ENCODE data around the gene HRH3. TPM values are rescaled to one million over a fixed set of nuclear protein-coding genes. Genes with fewer than 3 reads are reported as not detected.

HRH3 gene
- total RNA-seq, 2 donors from 2014 or later: not detected

DNA sequence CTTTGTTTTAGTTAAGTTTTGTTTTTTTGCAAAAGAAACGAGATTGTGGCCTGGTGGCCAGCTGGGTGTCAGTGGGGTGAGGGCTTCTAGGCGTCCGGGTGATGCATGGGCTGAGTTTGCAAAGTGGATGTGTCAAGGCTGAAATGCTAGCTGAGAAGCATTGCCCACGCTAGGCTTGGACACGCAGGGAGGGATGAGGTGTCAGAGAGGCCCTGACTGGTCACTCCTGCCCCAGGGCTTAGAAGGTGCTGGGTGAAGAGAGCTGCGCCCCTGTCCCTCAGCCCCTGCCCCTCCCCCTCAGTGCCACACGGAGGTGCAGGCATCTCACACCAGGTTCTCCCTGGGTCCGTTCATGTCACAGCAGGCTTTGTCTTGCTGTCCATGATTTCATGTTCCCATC is 26.4 kb upstream of the HRH3 start:
- intact Hi-C loops (cut with DNase I, micrococcal nuclease): no loop called here
- DNase-seq (no peak), ATAC-seq (no peak)

DNA sequence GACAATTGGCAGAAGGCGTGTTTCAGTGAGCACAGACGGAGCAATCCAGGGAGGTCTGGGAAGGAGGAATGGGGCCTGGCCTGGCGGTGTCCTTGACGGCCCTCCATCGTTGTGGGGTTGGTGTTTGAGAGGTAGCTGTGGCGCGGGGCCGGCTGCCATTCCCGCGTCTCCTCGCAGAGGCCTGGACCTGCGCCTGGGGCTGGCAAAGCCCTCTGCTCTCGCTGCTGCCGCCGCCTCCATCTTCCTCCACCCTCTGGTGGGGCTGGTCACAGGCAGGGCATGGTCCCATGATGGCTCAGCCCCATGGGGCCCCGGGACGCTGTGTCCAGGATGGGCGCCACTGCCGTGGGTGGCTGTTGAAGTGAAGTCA is 25.8 kb upstream of the HRH3 start:
- ATAC-seq: no peak
- intact Hi-C loops (cut with DNase I, micrococcal nuclease): no loop called here

GRCh38 chr20:62244644-62245108 is 24.6 kb upstream of the HRH3 start:
- ATAC-seq (no peak), DNase-seq (no peak)
- intact Hi-C loops (cut with DNase I, micrococcal nuclease): no loop called here

More for the DNA sequence above, 25.8 kb upstream of the HRH3 start:
- no peak for DNase-seq

- DNase-seq: no peak
- intact Hi-C loops (cut with DNase I, micrococcal nuclease): no loop called here
- ATAC-seq: no peak
Measured at GRCh38 chr20:62243906-62244515, 23.9 kb upstream of the HRH3 start.

GRCh38 chr20:62243106-62243505 is 23.0 kb upstream of the HRH3 start:
- intact Hi-C loops (cut with DNase I, micrococcal nuclease): no loop called here
- DNase-seq: no peak

GRCh38 chr20:62242176-62242575 is 22.1 kb upstream of the HRH3 start:
- intact Hi-C loops (cut with DNase I, micrococcal nuclease): no loop called here
- no peak for DNase-seq
- ATAC-seq: no peak

More at GRCh38 chr20:62243106-62243505, 23.0 kb upstream of the HRH3 start:
- ATAC-seq: no peak

DNA sequence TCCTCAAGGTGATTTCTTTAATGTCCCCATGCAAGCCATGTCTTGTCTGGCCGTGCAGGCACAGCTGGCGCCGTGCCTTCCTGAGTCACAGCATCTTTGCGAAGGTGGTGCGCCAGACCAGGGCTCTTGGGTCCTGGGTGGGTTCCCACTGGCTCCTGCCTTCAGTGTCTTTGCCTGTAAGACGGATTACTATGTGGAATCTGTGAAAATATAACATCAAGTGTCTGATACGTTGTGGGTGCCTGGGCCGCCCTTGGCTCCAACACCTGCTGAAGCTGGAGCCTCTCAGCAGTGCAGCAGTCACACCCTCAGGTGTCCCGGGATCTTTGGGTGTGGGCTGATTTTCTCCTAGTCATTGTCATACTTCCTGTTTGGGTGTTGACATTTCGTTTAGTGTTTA is 21.4 kb upstream of the HRH3 start:
- DNase-seq: peak; percentile 67 to 79
- peak; percentile 58 for ATAC-seq
- intact Hi-C loops (cut with DNase I, micrococcal nuclease): no loop called here

DNA sequence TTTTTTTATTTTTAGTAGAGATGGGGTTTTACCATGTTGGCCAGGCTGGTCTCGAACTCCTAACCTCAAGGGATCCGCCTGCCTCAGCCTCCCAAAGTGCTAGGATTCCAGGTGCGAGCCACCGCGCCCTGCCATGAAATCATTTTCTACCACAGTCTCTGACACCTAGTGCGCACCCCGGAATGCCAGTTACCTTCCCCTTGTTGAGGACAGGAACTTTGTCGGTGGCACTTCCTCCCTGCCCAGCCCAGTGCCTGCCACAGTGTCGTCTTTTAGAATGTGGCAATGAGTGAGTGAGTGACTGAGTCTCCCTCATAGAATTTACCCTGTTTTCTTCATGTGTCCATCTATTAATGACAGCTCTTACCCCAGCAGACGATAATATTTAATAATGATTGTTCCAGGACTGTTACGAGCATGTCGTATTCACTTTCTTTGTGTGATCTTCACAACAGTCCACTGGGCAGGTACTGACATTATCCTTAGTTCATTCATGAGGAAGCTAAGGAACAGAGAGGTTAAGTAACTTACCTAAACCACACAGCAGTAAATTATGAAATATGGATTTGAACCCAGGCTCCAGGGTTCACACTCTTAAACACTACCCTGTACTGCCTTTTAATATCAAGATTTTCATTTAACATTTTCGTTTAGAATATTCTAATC is 20.1 kb upstream of the HRH3 start:
- DNase-seq (no peak), ATAC-seq (no peak)
- intact Hi-C loops (cut with DNase I, micrococcal nuclease): no loop called here

GRCh38 chr20:62239278-62239879 is 19.3 kb upstream of the HRH3 start:
- intact Hi-C loops (cut with DNase I, micrococcal nuclease): no loop called here
- peak; percentile 13 for ATAC-seq

GRCh38 chr20:62238569-62239277 is 18.6 kb upstream of the HRH3 start:
- ATAC-seq: peak; percentile 44
- peak; percentile 63 for DNase-seq
- intact Hi-C loops (cut with DNase I, micrococcal nuclease): no loop called here

More at GRCh38 chr20:62239278-62239879, 19.3 kb upstream of the HRH3 start:
- peak in 1 of 2 donors; percentile 39 for DNase-seq

- intact Hi-C loops (cut with DNase I, micrococcal nuclease): no loop called here
- DNase-seq: peak; percentile 99
- peak; percentile 86 for ATAC-seq
Measured at GRCh38 chr20:62237801-62238568, 17.9 kb upstream of the HRH3 start, which contains the start of gene OSBPL2. Gene OSBPL2 (plus strand): TSS chr20:62238521. CDS start chr20:62256185, 17,664 bp downstream.

DNA sequence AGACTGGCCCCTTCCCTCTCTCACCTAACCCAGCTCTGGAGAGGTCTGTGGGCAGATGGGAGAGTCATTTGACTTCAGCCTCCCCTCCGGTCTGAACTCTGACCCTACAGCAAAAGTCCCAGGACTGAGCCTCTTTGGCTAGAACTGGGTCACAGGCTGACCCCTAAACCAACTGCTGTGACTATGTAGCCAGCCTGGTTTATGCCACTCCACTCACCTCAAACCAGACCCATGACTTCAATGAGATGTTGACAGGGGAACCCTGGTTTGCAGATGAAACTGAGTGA is 17.4 kb upstream of the HRH3 start:
- ATAC-seq: no peak
- intact Hi-C loops (cut with DNase I, micrococcal nuclease): no loop called here
- no peak for DNase-seq

- intact Hi-C loops (cut with DNase I, micrococcal nuclease): no loop called here
- no peak for DNase-seq
- ATAC-seq: no peak
Measured at GRCh38 chr20:62236766-62237513, 16.9 kb upstream of the HRH3 start.

DNA sequence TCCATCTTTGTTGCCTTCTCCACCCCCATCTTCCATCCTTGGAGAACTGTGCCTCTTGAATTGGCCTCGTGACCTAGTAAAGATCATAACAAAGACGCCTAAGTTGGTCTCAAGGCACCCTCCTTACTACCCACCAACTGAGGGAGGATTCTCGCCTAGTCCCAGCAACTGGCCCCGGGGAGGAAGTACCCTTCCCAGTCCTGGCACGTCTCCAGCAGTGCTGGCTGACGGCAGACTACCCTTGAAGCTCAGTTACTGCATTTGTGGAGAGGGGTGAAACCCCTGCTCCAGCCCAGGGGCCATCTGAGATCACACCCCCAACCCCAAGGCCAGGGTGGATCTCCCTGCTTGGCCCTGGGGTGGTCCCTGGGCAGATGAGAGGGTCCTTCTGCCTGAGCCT is 16.1 kb upstream of the HRH3 start:
- intact Hi-C loops (cut with DNase I, micrococcal nuclease): no loop called here
- ATAC-seq (no peak), DNase-seq (no peak)

DNA sequence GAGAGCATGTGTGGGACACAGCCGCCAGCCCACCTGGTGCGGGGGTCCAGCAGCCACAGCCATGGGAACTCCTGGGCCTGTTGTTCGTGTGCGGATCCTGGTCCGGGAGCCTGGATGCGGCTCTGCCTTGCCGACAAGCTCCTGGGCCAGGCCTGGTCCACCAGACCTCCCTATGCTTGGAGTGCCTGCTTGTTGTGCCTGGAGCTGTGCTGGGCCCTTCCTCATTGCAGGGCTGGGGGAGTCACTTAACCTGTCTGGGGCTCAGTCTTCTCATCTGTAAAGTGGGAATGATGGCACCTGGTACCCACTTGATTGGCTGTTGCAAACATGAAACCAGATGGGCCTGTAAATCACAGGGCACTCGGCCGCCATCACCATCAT is 15.7 kb upstream of the HRH3 start:
- no peak for ATAC-seq
- intact Hi-C loops (cut with DNase I, micrococcal nuclease): no loop called here
- no peak for DNase-seq

DNA sequence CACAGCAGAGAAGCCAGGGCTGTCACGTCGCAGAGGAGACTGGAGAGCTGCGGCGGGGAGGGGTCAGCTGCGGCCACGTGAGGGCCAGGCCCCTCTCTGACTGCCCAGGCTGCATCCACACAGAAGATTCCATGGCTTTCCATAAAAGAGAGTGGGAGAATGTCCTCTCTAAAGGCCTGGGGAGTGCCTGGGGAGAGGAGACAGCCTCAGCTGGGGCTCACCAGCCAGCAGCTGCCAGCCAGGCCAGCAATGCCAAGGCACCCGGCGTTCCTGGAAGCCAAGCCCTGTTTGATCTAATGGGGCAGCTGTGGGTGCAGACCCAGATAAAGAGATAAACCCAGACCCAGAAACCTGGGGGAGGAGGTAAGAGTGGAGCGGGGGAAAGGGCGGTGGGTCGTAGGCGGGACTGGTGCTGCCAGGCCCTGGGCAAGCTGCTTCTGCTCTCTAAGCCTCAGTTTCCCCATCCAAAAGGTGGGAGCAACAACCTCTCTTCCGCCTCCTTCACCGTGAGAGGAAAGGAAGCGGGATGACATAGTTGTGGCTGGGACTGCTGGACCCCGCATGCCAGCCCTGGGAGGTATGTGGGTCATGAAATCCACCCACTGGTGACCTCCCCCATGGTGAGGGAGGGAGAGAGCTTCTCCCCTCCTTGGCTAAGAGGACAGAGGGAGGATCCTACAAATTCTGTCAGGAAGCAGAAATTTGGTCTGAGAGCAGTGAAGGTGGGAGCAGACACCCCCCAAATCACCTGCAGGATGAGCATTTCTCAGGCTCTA is 15.1 kb upstream of the HRH3 start:
- no peak for ATAC-seq
- intact Hi-C loops (cut with DNase I, micrococcal nuclease): no loop called here

GRCh38 chr20:62234339-62234738 is 14.3 kb upstream of the HRH3 start:
- DNase-seq (peak in 1 of 2 donors; percentile 59), ATAC-seq (no peak)
- intact Hi-C loops (cut with DNase I, micrococcal nuclease): no loop called here

More for the DNA sequence above, 15.1 kb upstream of the HRH3 start:
- no peak for DNase-seq

GRCh38 chr20:62233684-62234083 is 13.6 kb upstream of the HRH3 start:
- DNase-seq (no peak), ATAC-seq (no peak)

More at GRCh38 chr20:62233684-62234083, 13.6 kb upstream of the HRH3 start:
- intact Hi-C loops (cut with DNase I, micrococcal nuclease): no loop called here
